ENCODE measurements around the gene DPP9.
A peak's percentile ranks its signal among the peaks of the same experiment; 100 is the strongest.
"Not testable (repeated sequence)": the region's sequence is repeated elsewhere in the genome, so short reads cannot be mapped to it uniquely, and the experiment has no call there.

Gene DPP9
- total RNA-seq = 74.9 to 83.5 (median 79.8) reads per million in 4 donors

- DNase-seq = peak; percentile 93 to 100 (median 96)
These were observed at the start of gene DPP9 for GRCh38 chr19:4723595-4724514. Gene DPP9 (minus strand): TSS chr19:4723842. CDS start chr19:4719906, 3,936 bp downstream.

GRCh38 chr19:4773047-4773640 is 49.5 kb upstream of the DPP9 start:
- DNase-seq = no peak

DNA sequence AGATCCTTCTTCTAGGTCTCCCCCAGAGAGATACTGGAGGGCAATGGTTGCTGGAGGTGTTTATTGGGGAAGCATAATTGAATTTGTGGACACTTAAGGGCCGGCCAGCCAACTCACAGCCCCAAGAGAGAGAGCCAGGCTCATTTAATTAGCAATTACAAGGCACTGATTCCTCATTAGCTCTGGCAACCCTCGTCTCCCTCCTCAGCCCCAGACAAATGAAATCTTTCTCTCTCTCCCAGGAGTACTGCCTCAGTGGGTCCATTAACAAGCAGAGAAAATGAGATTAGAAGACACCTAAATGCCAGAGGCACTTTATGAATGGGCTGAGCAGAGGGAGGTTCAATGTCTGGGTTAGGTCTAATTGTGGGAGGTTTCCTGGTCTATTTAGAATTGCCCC is 48.9 kb upstream of the DPP9 start:
- no peak for DNase-seq

GRCh38 chr19:4768934-4769777 is 45.5 kb upstream of the DPP9 start:
- peak; percentile 52 to 81 (median 71) for DNase-seq

DNA sequence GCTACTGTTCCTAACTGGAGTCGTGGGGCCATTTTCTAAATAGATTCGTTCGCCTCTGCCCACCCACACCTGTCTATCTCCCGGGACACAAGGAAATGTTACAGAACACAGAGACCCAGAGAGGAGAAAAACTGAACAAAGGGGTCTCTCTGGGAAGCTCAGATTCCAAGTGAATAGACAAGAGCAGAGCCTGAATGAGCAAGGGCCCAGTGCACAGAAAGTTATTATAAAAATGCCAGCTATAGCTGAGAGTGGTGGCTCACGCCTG is 40.7 kb upstream of the DPP9 start:
- DNase-seq = no peak

- DNase-seq = no peak
These were observed 39.4 kb upstream of the DPP9 start for GRCh38 chr19:4763021-4763420.

GRCh38 chr19:4760285-4760650 is 36.6 kb upstream of the DPP9 start:
- no peak for DNase-seq

- DNase-seq = peak; percentile 12 to 74 (median 25)
These were observed 36.0 kb upstream of the DPP9 start for GRCh38 chr19:4759388-4760284.

DNA sequence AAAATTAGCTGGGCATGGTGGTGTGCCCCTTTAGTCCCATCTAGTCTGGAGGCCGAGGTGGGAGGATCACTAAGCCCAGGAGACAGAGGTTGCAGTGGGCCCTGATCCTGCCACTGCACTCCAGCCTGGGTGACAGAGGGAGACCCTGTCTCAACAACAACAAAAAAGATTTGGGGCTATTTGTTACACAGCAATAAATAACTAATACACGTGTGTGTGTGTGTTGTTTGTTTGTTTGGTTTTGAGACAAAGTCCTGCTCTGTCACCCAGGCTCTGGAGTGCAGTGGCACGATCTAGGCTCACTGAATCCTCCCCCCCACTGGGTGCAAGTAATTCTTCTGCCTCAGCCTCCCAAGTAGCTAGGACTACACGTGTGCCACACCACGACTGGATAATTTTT is 35.0 kb upstream of the DPP9 start:
- DNase-seq = no peak

GRCh38 chr19:4758082-4758481 is 34.4 kb upstream of the DPP9 start:
- no peak for DNase-seq

DNA sequence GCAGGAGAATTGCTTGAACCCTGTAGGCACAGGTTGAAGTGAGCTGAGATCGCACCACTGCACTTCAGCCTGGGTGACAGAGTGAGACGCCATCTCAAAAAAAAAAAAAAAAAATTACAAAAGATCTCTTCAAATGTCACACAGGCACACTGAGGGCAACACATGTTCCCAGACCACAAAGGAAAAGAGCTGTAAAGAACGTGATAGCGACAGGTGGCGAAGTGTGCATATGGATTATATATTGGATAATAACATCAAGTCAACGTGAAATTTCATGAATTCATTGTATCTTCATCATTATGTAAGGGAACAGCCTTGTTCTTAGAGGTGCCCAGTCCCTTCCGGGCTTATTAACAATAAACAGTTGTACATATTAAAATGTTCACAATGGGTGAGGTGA is 31.8 kb upstream of the DPP9 start:
- no peak for DNase-seq

- no peak for DNase-seq
These were observed 30.6 kb upstream of the DPP9 start for GRCh38 chr19:4754248-4754647.

- no peak for DNase-seq
These were observed 26.4 kb upstream of the DPP9 start for GRCh38 chr19:4749870-4750590.

DNA sequence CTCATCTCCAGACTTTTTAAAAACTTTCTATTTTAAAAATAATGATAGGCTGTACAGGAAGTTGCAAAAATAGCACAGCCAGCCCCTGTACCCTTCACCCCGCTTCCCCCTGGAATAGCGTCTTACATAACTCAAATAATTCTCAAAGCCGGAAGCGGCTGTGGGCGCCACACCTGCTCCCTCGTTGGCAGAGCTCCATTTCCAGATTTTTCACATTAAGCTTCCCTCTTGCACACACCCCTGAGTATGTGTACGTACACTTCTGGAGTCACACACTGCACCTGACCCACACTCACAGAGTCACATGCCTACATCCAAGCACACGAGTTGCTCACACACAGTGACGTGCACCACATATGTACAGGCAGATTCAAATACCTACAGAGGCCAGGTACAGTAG is 24.9 kb upstream of the DPP9 start:
- no peak for DNase-seq

GRCh38 chr19:4748185-4748584 is 24.5 kb upstream of the DPP9 start:
- DNase-seq = no peak

DNA sequence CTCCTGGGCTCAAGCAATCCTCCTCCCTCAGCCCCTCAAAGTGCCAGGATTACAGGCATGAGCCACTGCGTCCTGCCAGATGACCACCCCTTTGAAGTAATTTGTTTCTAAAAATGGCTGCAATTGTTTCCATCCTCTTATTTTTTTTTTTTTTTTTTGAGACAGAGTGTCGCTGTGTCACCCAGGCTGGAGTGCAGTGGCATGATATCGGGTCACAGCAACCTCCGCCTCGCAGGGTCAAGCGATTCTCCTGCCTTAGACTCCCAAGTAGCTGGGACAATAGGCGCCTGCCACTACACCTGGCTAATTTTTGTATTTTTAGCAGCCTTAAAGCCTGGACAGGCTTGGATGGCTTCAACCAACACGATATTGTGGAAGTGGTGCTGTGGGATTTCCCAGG is 22.3 kb upstream of the DPP9 start:
- no peak for DNase-seq

DNA sequence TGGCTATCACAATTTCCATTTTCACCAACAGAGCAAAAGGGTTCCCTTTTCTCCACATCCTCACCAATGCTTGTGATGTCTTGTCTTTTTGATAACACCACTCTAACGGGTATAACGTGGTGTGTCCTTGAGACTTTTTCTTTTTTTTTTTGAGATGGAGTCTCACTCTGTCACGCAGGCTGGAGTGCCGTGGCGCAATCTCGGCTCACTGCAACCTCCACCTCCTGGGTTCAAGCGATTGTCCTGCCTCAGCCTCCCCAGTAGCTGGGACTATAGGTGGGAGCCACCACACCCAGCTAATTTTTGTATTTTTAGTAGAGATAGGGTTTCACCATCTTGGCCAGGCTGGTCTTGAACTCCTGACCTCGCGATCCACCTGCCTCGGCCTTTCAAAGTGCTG is 21.5 kb upstream of the DPP9 start:
- DNase-seq = not testable (repeated sequence)

DNA sequence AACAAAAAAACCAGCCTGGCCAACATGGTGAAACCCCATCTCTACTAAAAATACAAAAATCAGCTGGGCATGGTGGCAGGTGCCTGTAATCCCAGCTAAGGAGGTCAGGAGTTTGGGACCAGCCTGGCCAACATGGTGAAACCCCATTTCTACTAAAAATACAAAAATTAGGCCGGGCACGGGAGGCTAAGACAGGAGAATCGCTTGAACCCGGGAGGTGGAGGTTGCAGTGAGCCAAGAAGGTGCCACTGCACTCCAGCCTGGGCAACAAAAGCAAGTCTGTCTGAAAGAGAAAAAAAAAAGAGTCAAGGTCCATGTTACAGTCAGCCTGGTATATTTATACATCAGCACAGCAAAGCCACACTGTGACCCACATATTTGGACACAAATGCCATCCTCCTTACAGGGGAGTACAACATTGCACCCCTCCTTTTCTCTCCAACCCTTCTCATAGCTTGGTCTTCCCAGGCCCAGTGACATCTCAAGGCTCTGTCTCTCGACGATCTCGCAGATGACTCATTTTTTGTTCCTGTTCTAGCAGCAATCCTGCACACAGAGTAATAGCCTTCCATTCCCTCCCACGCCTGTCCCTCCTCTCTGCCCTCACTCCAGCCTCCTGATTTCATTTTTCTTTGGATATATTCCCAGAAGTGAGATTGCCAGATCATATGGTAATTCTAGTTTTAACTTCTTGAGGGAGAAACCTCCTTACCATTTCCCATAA is 21.0 kb upstream of the DPP9 start:
- no peak for DNase-seq

DNA sequence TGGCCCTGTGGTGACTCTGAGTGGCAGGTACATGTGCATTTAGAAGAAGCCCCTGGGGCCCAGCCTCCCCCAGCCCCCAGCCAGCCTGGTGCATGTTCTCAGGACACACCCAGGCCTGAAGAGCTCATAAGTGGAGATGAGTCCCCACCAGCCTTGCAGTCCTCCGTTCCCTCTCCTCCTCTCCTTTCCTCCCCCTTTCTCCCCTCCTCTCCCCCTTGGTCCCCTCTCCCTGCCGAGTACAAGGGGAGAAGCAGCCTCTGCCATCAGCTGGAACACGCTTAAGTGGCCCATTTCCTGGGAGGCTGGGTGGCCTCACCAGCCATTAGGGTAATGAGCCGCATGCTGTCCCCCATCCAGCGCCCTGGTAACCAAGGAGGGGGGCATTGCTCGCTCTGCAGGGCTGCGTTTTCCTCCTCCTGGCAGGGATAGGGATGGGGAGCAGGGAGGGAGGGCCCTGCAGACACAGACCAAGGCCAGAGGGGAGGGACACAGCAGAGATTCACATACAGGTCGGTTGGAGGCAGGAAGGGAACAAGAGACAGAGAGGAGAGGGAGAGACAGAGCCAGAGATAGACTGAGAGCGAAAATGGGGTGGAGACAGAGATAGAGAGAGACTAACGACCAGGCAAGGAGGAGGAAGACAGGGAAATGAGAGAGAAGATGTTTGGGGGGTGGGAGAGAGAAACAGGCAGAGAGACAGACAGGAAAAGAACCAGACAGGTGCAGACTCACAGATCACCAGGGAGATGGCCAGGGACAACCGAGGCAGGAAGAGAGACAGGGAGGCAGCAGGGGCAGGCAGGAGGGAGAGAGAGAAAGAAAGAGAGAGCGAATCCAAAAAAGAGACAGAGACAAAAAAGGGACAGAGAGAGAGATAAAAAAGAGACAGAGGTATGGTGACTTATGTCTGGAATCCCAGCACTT is 19.3 kb upstream of the DPP9 start:
- DNase-seq = no peak

DNA sequence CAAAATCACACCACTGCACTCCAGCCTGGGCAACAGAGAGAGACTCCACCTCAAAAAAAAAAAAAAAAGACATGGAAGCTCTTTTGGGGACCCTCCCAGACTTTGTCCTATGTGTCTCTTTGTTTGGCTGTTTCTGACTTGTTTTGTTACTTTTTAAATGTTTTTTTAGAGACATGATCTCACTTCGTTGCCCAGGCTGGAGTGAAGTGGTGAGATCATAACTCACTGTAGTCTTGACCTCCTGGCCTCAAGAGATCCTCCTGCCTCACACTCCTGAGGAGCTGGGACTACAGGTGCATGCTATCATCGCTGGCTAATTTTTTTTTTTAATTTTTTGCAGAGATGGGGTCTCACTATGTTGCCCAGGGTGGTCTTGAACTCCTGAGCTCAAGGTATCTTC is 16.4 kb upstream of the DPP9 start:
- no peak for DNase-seq
